Caco-2 (cell line): Measurements from ENCODE around the gene CNOT2. TPM values are rescaled to one million over a fixed set of nuclear protein-coding genes. Genes with fewer than 3 reads are reported as not detected.
"Not testable (repeated sequence)": the region's sequence is repeated elsewhere in the genome, so short reads cannot be mapped to it uniquely, and the experiment has no call there.

Source experiments
- BruUV-seq: library from RNA; stranded (reverse); fragments of 400-500 nt; replicated peaks from 2 replicates; lab custom pipeline; 2021; lab: Mats Ljungman, UMichigan
- CTCF ChIA-PET: fragments of 300-600 bp; sonication (Branson Sonifier 250); formaldehyde crosslinking; loops from one replicate; lab custom pipeline; 2022; ENCODE audit warnings: antibody characterized with exemption; lab: Charles Lee
- POLR2A ChIA-PET: fragments of 300-600 bp; sonication (Branson Sonifier 250); formaldehyde crosslinking; loops from one replicate; lab custom pipeline; 2022; ENCODE audit warnings: antibody characterized with exemption; lab: Charles Lee
- DNase-seq, 2 experiments: peaks; one replicate each; pipeline versions ENCODE4 v3.0.0 to v3.0.0-alpha.2; 2020 to 2022
- H3K27me3 ChIP-seq: replicated peaks from 2 replicates; pipeline ENCODE4 v1.6.0; 2011; ENCODE audit warnings: low read length; ENCODE audit not compliant: control insufficient read depth, insufficient read depth
- H3K36me3 ChIP-seq: 2 replicates; pipeline ENCODE4 v1.5.1; 2011; ENCODE audit warnings: low read length; ENCODE audit not compliant: control insufficient read depth, insufficient read depth
- H3K4me1 ChIP-seq: fragments of 250-450 bp; sonication (Bioruptor Pico); 2 replicates; pipeline ENCODE4 v1.5.1; 2020; ENCODE audit warnings: mild to moderate bottlenecking
- H3K4me3 ChIP-seq: 2 replicates; pipeline ENCODE4 v1.5.1; 2011; ENCODE audit warnings: low read depth, mild to moderate bottlenecking, control low read depth, low read length
- H3K9me3 ChIP-seq: fragments of 250-450 bp; sonication (Bioruptor Pico); 2 replicates; pipeline ENCODE4 v1.5.1; 2020; ENCODE audit warnings: mild to moderate bottlenecking, moderate library complexity
- H3K27ac Mint-ChIP-seq: one replicate; pipeline ENCODE4 v1.8.0; 2022; ENCODE audit warnings: mixed read lengths; ENCODE audit not compliant: unreplicated experiment
- H3K27me3 Mint-ChIP-seq: one replicate; pipeline ENCODE4 v1.8.0; 2022; ENCODE audit warnings: mixed read lengths; ENCODE audit not compliant: insufficient read depth, unreplicated experiment
- H3K36me3 Mint-ChIP-seq: one replicate; pipeline ENCODE4 v1.8.0; 2022; ENCODE audit warnings: mild to moderate bottlenecking, mixed read lengths; ENCODE audit not compliant: insufficient read depth, unreplicated experiment
- H3K4me1 Mint-ChIP-seq: one replicate; pipeline ENCODE4 v1.8.0; 2022; ENCODE audit warnings: low read depth, mixed read lengths; ENCODE audit not compliant: unreplicated experiment
- H3K4me3 Mint-ChIP-seq: one replicate; pipeline ENCODE4 v1.8.0; 2022; ENCODE audit warnings: mild to moderate bottlenecking, moderate library complexity, mixed read lengths; ENCODE audit not compliant: unreplicated experiment
- H3K9me3 Mint-ChIP-seq: one replicate; pipeline ENCODE4 v1.8.0; 2022; ENCODE audit warnings: mixed read lengths; ENCODE audit not compliant: unreplicated experiment
- intact Hi-C: fragments of 100-400 bp; cut with micrococcal nuclease; formaldehyde crosslinking; loops from one replicate; pipeline ENCODE4 v1.10.0; 2022; ENCODE audit not compliant: unreplicated experiment
- total RNA-seq: library from RNA; stranded (reverse); gene quantifications from 2 replicates; pipeline ENCODE4 v1.2.3, GENCODE V29; 2022
- TF ChIP-seq, protein P1 (sequence below), 2 experiments: fragments of 200-600 bp in 1 of 2; IDR thresholded peaks; 1 replicate in 1 of 2; 2 replicates in 1 of 2; pipeline versions ENCODE4 v1.5.1 to v1.8.0; 2011 to 2022; ENCODE audit warnings: antibody characterized with exemption in 1 of 2, control low read depth in 1 of 2, inconsistent platforms in 1 of 2, low read depth in 1 of 2, low read length in 1 of 2, mild to moderate bottlenecking in 1 of 2, moderate library complexity in 1 of 2; ENCODE audit not compliant: insufficient read depth in 1 of 2, severe bottlenecking in 1 of 2, unreplicated experiment in 1 of 2

Gene CNOT2
- total RNA-seq, 1 experiment from 2014 or later = 83.5 TPM

- CTCF ChIA-PET = no interaction called here
These were observed 146.4 kb downstream of the CNOT2 start for GRCh38 chr12:70389678-70390077.

GRCh38 chr12:70392631-70393030, 149.4 kb downstream of the CNOT2 start:
- H3K36me3 ChIP-seq, POLR2A ChIA-PET, H3K4me3 Mint-ChIP-seq, H3K27me3 Mint-ChIP-seq, H3K9me3 ChIP-seq, intact Hi-C loops, H3K4me1 ChIP-seq, H3K27me3 ChIP-seq, H3K4me1 Mint-ChIP-seq, H3K4me3 ChIP-seq, DNase-seq, H3K27ac Mint-ChIP-seq, CTCF ChIA-PET, H3K36me3 Mint-ChIP-seq, BruUV-seq: not testable (repeated sequence)
- peaks cover 11% of the 10 kb centered on the region for H3K9me3 Mint-ChIP-seq

More at GRCh38 chr12:70389678-70390077, 146.4 kb downstream of the CNOT2 start:
- no peaks in the 10 kb centered on the region for H3K27me3 Mint-ChIP-seq
- peaks cover 11% of the 10 kb centered on the region for H3K9me3 Mint-ChIP-seq
- Histone ChIP-seq H3K36me3 (no peaks in the 10 kb centered on the region), H3K27me3 (no peaks in the 10 kb centered on the region), H3K4me3 (no peak overlapping the region), H3K9me3 (no peaks in the 10 kb centered on the region), H3K4me1 (no peaks in the 10 kb centered on the region)
- intact Hi-C loops = no loop called here
- no peaks in the 10 kb centered on the region for H3K4me1 Mint-ChIP-seq
- no TSS peak for BruUV-seq
- DNase-seq = no peak
- no peak overlapping the region for H3K4me3 Mint-ChIP-seq
- H3K27ac Mint-ChIP-seq = no peak overlapping the region
- POLR2A ChIA-PET = no interaction called here
- TF ChIP-seq, protein P1, sequence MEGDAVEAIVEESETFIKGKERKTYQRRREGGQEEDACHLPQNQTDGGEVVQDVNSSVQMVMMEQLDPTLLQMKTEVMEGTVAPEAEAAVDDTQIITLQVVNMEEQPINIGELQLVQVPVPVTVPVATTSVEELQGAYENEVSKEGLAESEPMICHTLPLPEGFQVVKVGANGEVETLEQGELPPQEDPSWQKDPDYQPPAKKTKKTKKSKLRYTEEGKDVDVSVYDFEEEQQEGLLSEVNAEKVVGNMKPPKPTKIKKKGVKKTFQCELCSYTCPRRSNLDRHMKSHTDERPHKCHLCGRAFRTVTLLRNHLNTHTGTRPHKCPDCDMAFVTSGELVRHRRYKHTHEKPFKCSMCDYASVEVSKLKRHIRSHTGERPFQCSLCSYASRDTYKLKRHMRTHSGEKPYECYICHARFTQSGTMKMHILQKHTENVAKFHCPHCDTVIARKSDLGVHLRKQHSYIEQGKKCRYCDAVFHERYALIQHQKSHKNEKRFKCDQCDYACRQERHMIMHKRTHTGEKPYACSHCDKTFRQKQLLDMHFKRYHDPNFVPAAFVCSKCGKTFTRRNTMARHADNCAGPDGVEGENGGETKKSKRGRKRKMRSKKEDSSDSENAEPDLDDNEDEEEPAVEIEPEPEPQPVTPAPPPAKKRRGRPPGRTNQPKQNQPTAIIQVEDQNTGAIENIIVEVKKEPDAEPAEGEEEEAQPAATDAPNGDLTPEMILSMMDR (IDR thresholded peaks at IDR 0.05; ENCODE audit: insufficient read depth in 1 of 2, low read depth in 1 of 2, low read length in 1 of 2, severe bottlenecking in 1 of 2, unreplicated experiment in 1 of 2) = no peak
- H3K36me3 Mint-ChIP-seq = no peaks in the 10 kb centered on the region

DNA sequence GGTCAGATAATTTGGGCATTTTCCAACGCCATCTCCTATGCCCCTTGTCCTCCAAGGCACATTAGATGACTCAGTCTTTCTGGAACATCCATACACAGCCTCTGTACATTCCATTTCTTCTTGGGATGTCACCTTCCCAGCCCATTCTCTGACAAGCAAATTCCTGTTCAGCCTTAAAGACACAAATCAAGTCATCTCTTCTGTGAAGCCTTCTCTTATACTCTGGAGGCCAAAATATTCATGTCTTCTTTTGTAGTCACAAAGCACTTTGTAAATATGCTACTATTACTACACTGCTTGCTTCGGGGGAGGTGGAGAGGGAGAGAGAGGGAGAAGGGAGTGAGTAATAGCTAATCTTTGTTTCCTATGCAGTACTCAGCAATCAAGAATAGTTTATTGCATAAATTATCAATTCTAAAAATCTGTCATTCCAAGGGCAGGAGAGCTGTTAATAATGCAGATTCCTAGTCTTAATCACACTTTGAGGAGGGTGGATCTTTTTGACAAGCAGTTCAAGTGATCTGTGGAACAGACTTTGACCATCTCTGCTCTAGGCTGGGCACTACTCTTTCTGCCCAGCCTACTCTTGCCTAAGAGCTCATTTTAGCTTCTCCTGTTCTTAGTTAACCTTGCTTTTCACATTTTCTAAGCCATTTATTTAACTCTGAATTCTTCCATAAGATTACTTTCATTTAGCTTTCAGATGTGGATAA, 150.7 kb downstream of the CNOT2 start:
- Histone ChIP-seq H3K36me3 (no peaks in the 10 kb centered on the region), H3K27me3 (no peaks in the 10 kb centered on the region), H3K4me1 (no peaks in the 10 kb centered on the region), H3K9me3 (no peaks in the 10 kb centered on the region), H3K4me3 (no peak overlapping the region)
- Mint-ChIP-seq H3K27ac (no peak overlapping the region), H3K27me3 (peaks cover 3% of the 10 kb centered on the region), H3K4me3 (no peak overlapping the region), H3K36me3 (no peaks in the 10 kb centered on the region), H3K9me3 (peaks cover 11% of the 10 kb centered on the region), H3K4me1 (no peaks in the 10 kb centered on the region)
- POLR2A ChIA-PET = no interaction called here
- no TSS peak for BruUV-seq
- DNase-seq = no peak
- TF ChIP-seq, protein P1 (IDR thresholded peaks at IDR 0.05; ENCODE audit: insufficient read depth in 1 of 2, low read depth in 1 of 2, low read length in 1 of 2, severe bottlenecking in 1 of 2, unreplicated experiment in 1 of 2) = no peak
- CTCF ChIA-PET = no interaction called here
- intact Hi-C loops = no loop called here
